PC-9 (cell line): Measurements from ENCODE around the gene CNNM2. TPM values are rescaled to one million over a fixed set of nuclear protein-coding genes. Genes with fewer than 3 reads are reported as not detected.
"Not testable (repeated sequence)": the region's sequence is repeated elsewhere in the genome, so short reads cannot be mapped to it uniquely, and the experiment has no call there.

Experiments used
- BruUV-seq: library from RNA; stranded (reverse); fragments of 400-500 nt; replicated peaks from 2 replicates; lab custom pipeline; 2021; lab: Mats Ljungman, UMichigan
- CTCF ChIA-PET: fragments of 300-600 bp; sonication (Branson Sonifier 250); formaldehyde crosslinking; loops from one replicate; lab custom pipeline; 2022; ENCODE audit warnings: antibody characterized with exemption; lab: Charles Lee
- POLR2A ChIA-PET: fragments of 300-600 bp; sonication (Branson Sonifier 250); formaldehyde crosslinking; loops from one replicate; lab custom pipeline; 2022; ENCODE audit warnings: antibody characterized with exemption; ENCODE audit not compliant: unreplicated experiment; lab: Charles Lee
- DNase-seq, 2 experiments: peaks; one replicate each; pipeline versions ENCODE4 v3.0.0 to v3.0.0-alpha.2; 2015 to 2022; ENCODE audit warnings: mixed read lengths in 1 of 2
- H2AFZ ChIP-seq: fragments of 200-600 bp; sonication (generic); 2 replicates; pipeline ENCODE4 v1.8.1; 2017; ENCODE audit warnings: antibody characterized with exemption
- H3F3A ChIP-seq: fragments of 200-600 bp; sonication (generic); 2 replicates; pipeline ENCODE4 v1.8.1; 2017; ENCODE audit warnings: antibody characterized with exemption, mild to moderate bottlenecking, low read depth; ENCODE audit not compliant: insufficient read depth
- H3K27ac ChIP-seq: fragments of 200-600 bp; sonication (generic); 2 replicates; pipeline ENCODE4 v1.6.1; 2016; ENCODE audit warnings: mixed run types
- H3K27me3 ChIP-seq: fragments of 200-600 bp; sonication (generic); 2 replicates; pipeline ENCODE4 v1.6.1; 2016; ENCODE audit warnings: low read depth, mixed run types; ENCODE audit not compliant: insufficient read depth
- H3K36me3 ChIP-seq: fragments of 200-600 bp; sonication (generic); 2 replicates; pipeline ENCODE4 v1.6.1; 2016; ENCODE audit warnings: low read depth, mixed run types
- H3K4me1 ChIP-seq: fragments of 200-600 bp; sonication (generic); replicated peaks from 2 replicates; pipeline ENCODE4 v1.6.1; 2016; ENCODE audit warnings: mixed run types; ENCODE audit not compliant: insufficient read depth
- H3K4me2 ChIP-seq: fragments of 200-600 bp; sonication (generic); 2 replicates; pipeline ENCODE4 v1.6.1; 2017; ENCODE audit warnings: mixed run types
- H3K4me3 ChIP-seq: fragments of 200-600 bp; sonication (generic); 2 replicates; pipeline ENCODE4 v1.6.1; 2016; ENCODE audit warnings: mixed run types
- H3K79me2 ChIP-seq: fragments of 200-600 bp; sonication (generic); 2 replicates; pipeline ENCODE4 v1.6.1; 2017; ENCODE audit warnings: low read depth, mixed run types
- H3K9me2 ChIP-seq: fragments of 200-600 bp; sonication (generic); 2 replicates; pipeline ENCODE4 v1.8.1; 2017; ENCODE audit warnings: mild to moderate bottlenecking; ENCODE audit not compliant: insufficient read depth
- H3K9me3 ChIP-seq: fragments of 200-600 bp; sonication (generic); 2 replicates; pipeline ENCODE4 v1.8.1; 2016; ENCODE audit warnings: low read depth; ENCODE audit not compliant: insufficient read depth
- H4K20me1 ChIP-seq: fragments of 200-600 bp; sonication (generic); 2 replicates; pipeline ENCODE4 v1.8.1; 2017; ENCODE audit not compliant: insufficient read depth
- CTCF ChIP-seq: fragments of 200-600 bp; sonication (generic); conservative IDR thresholded peaks from 2 replicates; pipeline ENCODE4 v1.6.1; 2017; ENCODE audit warnings: mixed run types, antibody characterized with exemption, mild to moderate bottlenecking, moderate library complexity
- EZH2 ChIP-seq: fragments of 200-600 bp; sonication (generic); IDR thresholded peaks from 2 replicates; pipeline ENCODE4 v1.8.0; 2017; ENCODE audit warnings: antibody characterized with exemption, low read depth
- intact Hi-C: fragments of 100-400 bp; cut with micrococcal nuclease; formaldehyde crosslinking; loops from one replicate; pipeline ENCODE4 v1.10.0; 2022; ENCODE audit not compliant: unreplicated experiment
- total RNA-seq: library from RNA; stranded (reverse); gene quantifications from 2 replicates; pipeline ENCODE4 v1.2.3, GENCODE V29; 2021

The CNNM2 gene
- total RNA-seq, 1 experiment from 2014 or later: 8.8 TPM

GRCh38 chr10:103066141-103067098 lies 148.3 kb downstream of the CNNM2 start:
- no peaks in the 10 kb centered on the region for H3K27me3 ChIP-seq

GRCh38 chr10:103067099-103067477 lies 149.0 kb downstream of the CNNM2 start:
- POLR2A ChIA-PET: interaction anchor here (0.5 kb wide), 1 partner anchor 164 kb away, joined by 4 read pairs; no protein-coding TSS in a partner anchor
- H3K9me2 ChIP-seq, BruUV-seq, CTCF ChIA-PET, H3K27ac ChIP-seq, H3K4me3 ChIP-seq, H3F3A ChIP-seq, H3K27me3 ChIP-seq, H4K20me1 ChIP-seq, DNase-seq, H3K36me3 ChIP-seq, H3K4me1 ChIP-seq, H2AFZ ChIP-seq, H3K4me2 ChIP-seq, H3K9me3 ChIP-seq, H3K79me2 ChIP-seq: not testable (repeated sequence)
- intact Hi-C loops: loop anchor here (10.0 kb wide), 1 partner anchor 178 kb away; the partner anchor contains the start of gene RPEL1

More at GRCh38 chr10:103066141-103067098, 148.3 kb downstream of the CNNM2 start:
- no peaks in the 10 kb centered on the region; the same call in 1 of the 2 replicates for H3K4me1 ChIP-seq
- H3F3A ChIP-seq: no peaks in the 10 kb centered on the region
- no TSS peak for BruUV-seq
- ChIA-PET POLR2A (interaction anchor here (0.5 to 0.6 kb wide), 3 partner anchors 9 to 316 kb away, joined by 4 to 6 read pairs (median 4); no protein-coding TSS in a partner anchor), CTCF (no interaction called here)
- DNase-seq: no peak
- H3K4me3 ChIP-seq: no peak overlapping the region
- intact Hi-C loops: loop anchor here (10.0 kb wide), 1 partner anchor 178 kb away; the partner anchor contains the start of gene RPEL1
- H2AFZ ChIP-seq: no peak overlapping the region
- no peak overlapping the region for H3K4me2 ChIP-seq
- no peaks in the 10 kb centered on the region for H3K9me2 ChIP-seq
- no peaks in the 10 kb centered on the region for H3K9me3 ChIP-seq
- no peak overlapping the region for H3K27ac ChIP-seq
- H3K79me2 ChIP-seq: no peaks in the 10 kb centered on the region
- H3K36me3 ChIP-seq: no peaks in the 10 kb centered on the region
- TF ChIP-seq CTCF (no peak), EZH2 (no peak)
- no peaks in the 10 kb centered on the region for H4K20me1 ChIP-seq

GRCh38 chr10:103067484-103067883 lies 149.4 kb downstream of the CNNM2 start:
- Histone ChIP-seq H3K9me2 (no peaks in the 10 kb centered on the region), H2AFZ (no peak overlapping the region), H3K4me1 (no peaks in the 10 kb centered on the region; the same call in 1 of the 2 replicates), H3K27me3 (no peaks in the 10 kb centered on the region), H4K20me1 (no peaks in the 10 kb centered on the region), H3K36me3 (no peaks in the 10 kb centered on the region), H3K27ac (no peak overlapping the region), H3K9me3 (no peaks in the 10 kb centered on the region), H3K79me2 (no peaks in the 10 kb centered on the region), H3K4me2 (no peak overlapping the region), H3F3A (no peaks in the 10 kb centered on the region), H3K4me3 (no peak overlapping the region)
- POLR2A ChIA-PET: no interaction called here
- BruUV-seq: no TSS peak
- DNase-seq: no peak
- intact Hi-C loops: loop anchor here (10.0 kb wide), 1 partner anchor 177 kb away; the partner anchor contains the start of gene RPEL1
- CTCF ChIA-PET: no interaction called here
- TF ChIP-seq EZH2 (no peak), CTCF (no peak)
